GM23248 (cell line): ENCODE data around the gene NPIPA7.
"Not testable (repeated sequence)": the region's sequence is repeated elsewhere in the genome, so short reads cannot be mapped to it uniquely, and the experiment has no call there.

ENCODE experiments used
- EZH2 ChIP-seq: fragments of 200-600 bp; sonication (generic); IDR thresholded peaks from 2 replicates; pipeline ENCODE4 v1.6.1; 2018; ENCODE audit warnings: antibody characterized with exemption, mild to moderate bottlenecking; ENCODE audit not compliant: insufficient read depth, poor library complexity, severe bottlenecking
- EZH2phosphoT487 ChIP-seq: fragments of 200-600 bp; sonication (generic); IDR thresholded peaks from 2 replicates; pipeline ENCODE4 v1.6.1; 2018; ENCODE audit warnings: antibody characterized with exemption, moderate library complexity, mild to moderate bottlenecking, low read depth; ENCODE audit not compliant: insufficient read depth

DNA sequence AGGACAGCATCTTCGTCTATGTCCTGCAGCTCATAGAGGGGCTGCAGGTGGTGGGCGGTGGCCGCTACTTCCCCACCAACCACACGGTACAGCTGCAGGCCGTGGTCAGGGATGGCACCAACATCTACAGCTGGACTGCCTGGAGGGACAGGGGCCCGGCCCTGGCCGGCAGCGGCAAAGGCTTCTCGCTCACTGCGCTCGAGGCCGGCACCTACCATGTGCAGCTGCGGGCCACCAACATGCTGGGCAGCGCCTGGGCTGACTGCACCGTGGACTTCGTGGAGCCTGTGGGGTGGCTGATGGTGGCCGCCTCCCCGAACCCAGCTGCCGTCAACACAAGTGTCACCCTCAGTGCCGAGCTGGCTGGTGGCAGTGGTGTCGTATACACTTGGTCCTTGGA is 13.6 kb upstream of the NPIPA7 start:
- not testable (repeated sequence) for TF ChIP-seq EZH2phosphoT487, EZH2
